Fibroblast of skin of left biceps (primary cell): ENCODE results near the gene PLCB1.

ENCODE experiments used
- DNase-seq, 2 experiments: peaks; one replicate each; pipeline ENCODE4 v3.0.0-alpha.2; 2013; ENCODE audit warnings: low read depth in 2 of 2

PLCB1 gene

DNA sequence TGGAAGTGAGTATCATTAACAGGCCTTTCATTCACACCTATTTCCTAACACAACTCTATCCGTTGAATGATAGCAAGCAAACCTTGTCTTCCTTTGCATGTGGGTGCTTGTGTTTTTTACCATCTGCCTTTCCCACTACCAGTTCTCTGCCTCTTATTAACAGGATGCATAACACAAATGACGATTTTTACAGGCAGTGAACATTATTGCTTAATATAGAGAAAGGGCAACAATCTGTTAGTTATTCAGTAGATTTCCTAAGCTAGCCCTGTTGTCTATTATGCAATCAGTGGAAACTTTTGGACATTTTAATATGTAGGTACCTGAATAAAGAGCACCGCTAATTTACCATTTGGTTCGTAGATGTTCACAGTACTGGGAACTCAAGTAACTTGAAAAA, 588.0 kb downstream of the PLCB1 start:
- DNase-seq: no peak

DNA sequence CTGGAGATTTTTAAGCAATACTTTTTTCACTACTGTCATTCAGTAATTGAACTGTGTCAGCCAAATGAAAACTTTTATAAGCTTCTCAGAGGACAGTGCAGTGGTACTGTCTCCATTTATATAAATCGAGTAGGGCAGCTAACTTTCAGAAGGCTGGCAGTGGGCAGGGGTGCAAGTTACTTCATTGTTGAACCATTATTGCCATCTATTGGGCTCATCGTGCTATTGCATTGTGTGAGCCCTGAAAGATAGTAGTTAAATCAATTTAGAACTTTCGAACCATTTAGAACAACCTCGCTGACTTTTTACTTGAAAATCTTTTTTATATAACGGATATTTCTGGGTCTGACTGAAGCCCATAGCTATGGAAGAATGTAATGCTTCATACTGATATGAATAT, 589.0 kb downstream of the PLCB1 start:
- peak in 1 of 2 experiments; percentile 35 for DNase-seq

DNA sequence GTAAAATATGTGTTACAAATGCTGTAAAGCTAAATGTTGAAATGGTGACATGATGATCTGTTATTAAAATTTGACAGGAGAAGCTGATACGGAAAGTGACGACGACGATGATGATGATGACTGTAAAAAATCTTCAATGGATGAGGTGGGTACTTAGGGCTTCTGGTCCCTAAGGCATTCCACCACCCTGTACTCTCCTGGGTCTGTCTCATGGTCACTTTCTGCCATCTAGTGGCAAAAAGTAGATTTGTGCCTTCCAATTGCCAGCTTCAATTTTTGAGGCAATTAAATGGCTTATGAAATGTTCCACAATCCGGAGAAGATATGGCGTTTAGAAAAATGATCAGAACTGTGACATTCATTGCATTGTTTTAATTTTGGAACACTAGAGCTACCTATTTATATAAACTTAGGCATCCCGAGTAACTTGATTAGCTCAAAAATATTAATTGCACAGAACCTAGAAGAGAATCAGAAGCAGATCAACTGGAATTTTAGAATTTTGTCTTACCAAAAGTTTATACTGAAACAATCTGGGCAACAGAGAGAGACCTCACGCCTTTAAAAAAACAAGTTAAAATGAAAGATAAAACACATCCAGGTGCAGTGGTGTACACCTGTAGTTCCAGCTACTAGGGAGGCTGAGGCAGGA, 590.3 kb downstream of the PLCB1 start:
- peak in 1 of 2 experiments; percentile 33 for DNase-seq

DNA sequence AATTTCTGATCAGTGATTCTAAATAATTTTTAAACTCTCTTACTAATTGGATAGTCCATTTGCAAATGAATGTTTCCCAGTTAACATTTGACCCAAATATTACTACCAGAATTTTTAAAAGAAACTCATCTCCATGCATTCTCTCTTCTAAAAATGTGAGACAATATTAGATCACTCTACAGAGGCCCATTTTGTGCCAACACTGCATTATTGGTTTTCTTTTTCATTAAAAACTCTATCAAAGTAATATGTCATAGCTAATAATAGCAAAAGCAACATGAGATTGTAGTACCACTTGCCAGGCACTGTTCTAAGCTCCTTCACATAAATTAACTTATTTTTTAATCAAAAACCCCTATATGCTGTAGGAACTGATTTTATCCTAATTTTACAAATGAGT, 591.2 kb downstream of the PLCB1 start:
- no peak for DNase-seq

DNA sequence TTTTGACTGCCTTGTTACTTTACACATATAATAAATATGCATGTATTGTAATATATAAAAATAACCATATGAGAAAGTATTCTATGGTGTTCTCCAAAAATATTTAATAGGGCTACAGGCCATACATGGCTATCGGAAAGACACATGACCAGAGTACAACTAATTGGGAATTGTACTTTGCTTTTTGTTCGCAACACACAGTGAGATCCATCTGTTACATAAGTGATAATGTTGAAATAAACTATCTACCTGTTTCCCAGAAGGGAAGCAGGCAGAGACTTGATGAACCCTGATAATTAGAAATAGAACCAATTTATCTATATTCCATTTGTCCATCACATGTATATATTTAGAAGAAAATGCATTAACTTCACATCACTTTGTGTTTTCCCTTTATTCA, 592.8 kb downstream of the PLCB1 start:
- no peak for DNase-seq

DNA sequence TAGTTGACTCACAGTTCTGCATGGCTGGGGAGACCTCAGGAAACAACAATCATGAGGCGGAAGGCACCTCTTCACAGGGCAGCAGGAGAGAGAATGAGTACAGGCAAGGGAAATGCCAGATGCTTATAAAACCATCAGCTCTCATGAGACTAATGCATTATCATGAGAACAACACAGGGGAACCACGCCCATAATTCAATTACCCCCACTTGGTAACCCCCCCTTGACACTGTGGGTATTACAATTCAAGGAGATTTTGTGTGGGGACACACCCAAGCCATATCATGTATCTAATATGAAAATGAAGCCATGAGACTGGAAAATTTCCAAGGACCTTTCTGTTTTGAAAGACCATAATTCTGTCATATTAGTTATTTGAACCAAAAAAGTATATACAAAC, 594.4 kb downstream of the PLCB1 start:
- DNase-seq: no peak

DNA sequence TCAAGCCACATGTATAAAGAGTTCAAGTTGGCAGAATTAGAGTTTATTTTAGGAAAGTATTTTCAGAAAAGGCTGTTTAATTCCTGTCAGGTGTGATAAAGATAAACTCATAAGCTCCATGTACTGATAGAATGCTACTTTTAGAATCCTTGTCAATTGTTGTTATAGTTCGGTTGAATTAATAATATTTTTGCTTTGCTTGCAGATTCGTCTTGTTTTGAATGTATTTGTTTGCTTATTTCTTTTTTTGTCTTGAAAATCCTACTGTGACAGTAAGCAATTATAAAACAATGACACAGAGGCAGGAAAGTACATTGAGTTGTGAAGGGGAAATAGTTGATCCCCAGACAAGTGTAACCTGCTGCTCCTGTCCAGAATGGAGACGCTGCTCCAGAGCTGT, 602.9 kb downstream of the PLCB1 start:
- DNase-seq: no peak

DNA sequence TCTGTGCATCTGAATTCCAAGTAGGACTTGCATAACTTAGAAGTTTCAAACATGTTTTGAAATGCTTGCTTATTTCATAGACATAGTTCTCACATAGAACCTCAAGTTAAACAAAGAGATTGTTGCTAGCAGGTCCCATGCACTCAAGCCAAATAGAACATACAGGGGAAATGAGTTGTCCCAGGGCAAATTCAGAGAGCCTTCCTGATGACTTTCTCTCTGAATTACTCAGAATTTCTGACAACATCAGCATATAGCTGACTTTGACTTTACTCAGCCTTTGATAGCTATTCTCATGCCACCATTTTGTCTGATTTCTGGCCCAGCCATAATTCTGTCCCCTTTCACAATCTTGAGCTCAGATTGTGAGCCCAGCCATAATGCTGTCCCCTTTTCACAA, 603.6 kb downstream of the PLCB1 start:
- DNase-seq: no peak

DNA sequence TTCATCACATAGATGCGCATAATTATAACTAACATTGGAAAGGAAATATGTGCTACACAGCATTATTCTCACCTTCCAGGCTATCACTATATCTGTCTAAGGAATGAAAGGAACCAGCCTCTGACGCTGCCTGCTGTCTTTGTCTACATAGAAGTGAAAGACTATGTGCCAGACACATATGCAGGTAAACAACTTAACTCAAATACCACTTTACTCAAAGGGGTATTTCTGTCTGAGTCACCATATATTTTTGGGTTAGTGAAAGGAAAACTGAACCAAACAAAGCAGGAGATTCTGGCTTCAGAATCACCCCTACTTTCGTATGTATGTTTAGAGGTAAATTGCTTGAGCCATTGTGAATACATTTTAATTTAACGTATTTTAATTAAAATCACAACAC, 608.2 kb downstream of the PLCB1 start:
- DNase-seq: no peak

DNA sequence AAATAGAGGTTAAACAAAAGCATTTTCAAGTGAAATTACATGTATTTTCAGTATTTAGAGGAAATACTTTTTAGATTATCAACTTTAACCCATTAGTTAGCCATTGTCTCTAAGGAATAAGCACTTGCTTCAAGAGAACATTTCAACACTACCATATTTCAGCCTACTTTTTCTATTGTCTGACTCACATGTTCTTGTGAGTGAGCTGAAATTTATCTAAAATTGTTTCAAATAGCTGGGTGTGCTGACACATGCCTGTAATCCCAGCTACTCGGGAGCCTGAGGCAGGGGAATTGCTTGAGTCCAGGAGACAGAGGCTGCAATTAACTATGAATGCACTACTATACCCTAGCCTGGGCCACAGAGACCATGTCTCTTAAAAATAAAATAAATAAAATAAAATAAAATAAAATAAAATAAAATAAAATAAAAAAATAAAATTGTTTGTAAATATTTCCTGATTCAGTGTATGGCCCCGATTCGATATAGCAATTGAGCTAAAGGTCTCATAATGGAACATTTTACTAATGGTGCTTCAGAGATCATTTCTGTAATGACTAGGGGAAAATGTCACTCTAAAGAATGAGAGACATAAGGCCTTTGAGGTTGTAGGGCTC, 612.3 kb downstream of the PLCB1 start:
- peak in 1 of 2 experiments; percentile 40 for DNase-seq

DNA sequence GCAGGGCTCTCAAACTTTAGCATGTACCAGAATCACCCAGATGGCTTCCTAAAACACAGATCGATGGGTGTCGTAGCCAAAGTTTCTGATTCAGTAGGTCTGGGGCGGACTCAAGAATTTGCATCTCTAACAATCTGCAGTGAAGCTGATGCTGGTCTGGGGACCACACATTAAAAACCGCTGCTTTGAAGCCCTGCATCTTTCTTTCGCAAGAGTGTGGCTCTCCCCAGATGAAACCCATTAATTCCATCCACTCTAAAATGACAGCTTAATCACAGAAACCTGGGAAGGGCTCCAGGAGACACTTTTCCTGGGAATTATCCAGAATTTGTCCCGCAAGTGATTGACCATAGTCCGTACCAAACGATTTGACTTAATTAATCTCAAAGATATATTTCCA, 617.0 kb downstream of the PLCB1 start:
- DNase-seq: peak; percentile 64

DNA sequence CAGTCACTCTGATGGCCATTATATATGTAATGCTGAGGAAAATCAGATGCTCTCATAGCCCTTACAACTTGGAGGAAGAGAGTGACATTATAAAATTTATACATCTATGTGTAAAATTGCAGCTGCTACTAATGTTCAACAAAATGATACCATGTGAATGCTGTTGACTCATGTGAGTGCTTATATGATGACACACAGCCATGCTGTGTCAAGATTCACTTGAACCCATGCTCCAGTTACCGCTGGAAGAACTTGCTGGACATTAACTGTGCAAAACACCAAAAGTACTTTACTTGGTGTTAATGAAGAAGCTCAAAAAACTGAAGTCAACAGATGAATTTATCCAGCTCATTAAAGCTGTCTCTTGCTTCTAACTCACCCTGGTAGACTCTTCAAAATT, 617.9 kb downstream of the PLCB1 start:
- DNase-seq: no peak

DNA sequence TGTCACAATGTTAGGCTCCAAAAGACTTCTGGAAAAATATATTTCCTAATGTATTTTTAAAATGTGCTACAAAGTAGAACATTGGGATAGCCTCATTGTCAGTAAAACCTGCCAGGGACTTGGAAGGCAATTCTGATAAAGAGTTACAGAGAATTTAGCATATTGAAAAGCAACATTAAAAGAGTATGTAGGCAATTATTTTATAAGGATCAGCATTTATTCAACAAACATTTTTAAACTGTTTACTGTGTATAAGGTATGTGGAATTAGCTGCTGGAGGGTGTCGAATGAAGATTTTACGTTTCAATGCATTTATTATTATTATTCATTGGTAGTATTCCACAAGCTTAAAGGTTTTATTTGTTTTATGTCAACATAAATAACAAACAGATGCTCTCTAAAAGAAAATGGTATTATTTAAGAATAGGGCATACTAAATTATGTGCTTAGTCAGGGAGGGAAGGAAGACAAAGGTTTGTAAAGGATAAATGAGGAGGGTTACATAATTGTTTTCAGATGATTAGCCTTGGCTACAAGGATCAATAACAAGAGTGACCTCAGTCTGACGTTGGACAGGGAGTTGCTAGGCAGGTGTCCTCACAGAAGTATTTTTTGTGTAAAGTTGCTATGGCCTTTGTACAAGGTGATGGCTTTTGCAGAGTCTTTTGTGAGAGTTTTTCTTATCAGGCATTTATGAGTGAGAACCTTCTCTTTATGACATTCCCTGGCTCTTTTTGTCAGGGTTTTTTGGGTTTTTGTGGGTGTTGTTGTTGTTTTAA, 623.5 kb downstream of the PLCB1 start:
- DNase-seq: no peak

DNA sequence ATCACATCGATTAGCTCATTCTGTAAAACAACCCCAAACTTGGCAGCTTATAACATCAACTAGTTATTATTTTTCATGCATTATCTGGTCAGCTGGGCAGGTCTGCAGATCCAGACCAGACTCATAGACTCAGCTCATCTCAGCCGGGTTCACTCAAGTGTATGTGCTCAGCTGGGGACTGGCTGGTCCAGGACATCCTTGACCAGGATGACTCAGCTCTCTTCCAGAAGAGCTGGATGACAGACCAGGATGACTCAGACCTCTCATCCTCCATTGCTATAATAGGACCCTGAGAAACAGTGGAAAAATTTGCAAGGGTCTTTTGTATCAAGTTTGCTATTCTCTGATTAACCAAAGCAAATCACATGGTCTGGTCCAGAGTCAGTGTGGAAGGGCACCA, 624.3 kb downstream of the PLCB1 start:
- DNase-seq: peak in 1 of 2 experiments; percentile 33

DNA sequence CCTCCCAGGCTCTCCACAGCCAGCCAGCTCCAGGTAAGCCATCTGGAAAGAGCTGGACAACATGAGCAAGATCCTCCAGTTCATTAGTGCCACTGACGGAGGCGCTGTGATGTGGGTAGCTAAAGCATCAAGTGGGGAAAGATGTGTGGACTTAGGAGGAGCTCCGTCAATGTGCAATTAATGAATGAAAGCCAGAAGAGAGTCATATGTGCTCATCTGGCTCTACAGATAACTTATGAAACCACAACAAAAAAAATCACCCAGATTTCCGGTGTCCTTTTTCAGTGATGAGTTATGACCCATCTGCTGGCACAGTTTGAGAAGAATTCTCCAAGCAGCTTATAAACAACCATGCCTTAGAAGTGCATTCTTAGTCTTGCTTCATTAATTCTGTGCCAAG, 625.1 kb downstream of the PLCB1 start:
- DNase-seq: peak; percentile 72 to 78

DNA sequence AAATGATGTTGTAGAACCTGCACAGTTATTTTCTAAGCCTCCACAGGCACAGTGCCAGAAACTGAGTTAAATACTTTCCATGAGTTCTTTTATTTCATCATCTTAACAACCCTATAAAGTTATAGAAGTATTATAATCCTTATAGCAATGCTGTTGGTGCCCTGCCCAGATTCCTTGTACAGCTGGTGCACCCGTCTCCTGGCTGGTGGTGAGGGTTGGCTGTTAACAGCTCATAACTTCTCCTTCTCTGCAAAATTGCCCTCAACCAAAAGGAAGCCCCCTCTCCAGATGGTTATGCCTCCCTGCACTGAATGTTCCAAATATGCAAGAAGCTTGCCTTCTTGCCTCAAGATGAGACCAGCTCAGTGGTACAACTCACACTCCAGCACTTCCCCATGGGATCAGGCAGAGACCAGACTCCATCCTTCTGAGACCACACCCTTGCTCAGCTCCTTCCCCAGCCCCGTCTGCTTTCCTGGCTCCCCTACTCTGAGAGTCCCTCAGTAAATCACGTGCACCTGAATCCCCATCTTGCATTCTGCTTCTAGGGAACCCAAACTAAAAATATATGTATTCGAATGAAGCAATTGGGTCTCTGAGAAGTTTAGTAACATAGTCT, 632.4 kb downstream of the PLCB1 start:
- DNase-seq: peak in 1 of 2 experiments; percentile 46

DNA sequence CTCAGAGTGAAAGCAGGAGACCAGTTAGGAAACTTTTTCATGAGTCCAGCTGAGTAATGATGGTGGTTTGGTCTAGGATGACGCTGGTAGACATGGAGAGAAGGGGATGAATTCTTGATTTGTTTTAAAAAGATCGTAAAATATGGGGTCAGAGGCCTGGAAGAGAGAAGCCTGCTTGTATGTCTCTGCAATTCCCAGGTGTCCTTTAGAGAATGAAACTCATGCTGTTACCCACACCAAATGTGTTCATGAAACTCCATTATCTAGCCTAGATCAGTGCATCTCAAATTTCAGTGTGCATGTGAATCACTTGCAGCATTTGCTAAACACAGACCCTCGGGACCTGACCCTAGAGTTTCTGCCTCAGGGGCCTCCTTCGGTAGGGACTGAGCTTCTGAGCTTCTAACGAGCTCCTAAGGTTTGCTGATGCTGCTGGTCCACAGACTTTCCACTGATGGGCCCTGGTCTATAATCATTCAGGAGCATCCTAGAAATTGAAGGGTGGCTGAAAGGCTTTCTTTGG, 634.9 kb downstream of the PLCB1 start:
- no peak for DNase-seq

DNA sequence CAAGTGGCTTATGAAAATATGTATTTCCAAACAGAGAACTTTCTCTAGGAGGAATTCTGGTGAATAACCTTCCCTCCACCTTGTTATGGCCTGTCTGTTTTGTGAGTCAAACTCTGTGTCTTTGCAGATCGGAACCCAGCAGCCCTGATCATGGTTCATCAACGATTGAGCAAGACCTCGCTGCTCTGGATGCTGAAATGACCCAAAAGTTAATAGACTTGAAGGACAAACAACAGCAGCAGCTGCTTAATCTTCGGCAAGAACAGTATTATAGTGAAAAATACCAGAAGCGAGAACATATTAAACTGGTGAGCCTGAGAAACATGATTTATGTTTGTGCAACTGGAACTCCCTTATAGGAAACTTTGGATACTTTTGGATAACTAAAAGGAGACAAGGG, 642.3 kb downstream of the PLCB1 start:
- no peak for DNase-seq

DNA sequence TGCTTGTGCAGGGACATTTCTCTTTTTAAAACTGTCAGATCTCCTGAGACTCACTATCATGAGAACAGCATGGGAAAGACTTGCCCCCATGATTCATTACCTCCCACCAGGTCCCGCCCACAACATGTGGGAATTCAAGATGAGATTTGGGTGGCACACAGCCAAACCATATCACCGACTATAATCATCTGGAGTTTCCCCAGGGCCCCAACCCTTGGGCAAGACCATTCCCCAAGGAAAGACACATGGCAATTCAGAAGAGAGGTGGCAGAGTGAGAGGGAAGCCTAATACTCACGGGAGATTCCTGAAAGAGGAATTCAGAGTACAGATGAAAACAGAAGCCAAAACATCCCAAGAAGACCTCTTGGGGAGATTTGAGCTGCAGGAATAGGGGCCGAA, 645.8 kb downstream of the PLCB1 start:
- no peak for DNase-seq

DNA sequence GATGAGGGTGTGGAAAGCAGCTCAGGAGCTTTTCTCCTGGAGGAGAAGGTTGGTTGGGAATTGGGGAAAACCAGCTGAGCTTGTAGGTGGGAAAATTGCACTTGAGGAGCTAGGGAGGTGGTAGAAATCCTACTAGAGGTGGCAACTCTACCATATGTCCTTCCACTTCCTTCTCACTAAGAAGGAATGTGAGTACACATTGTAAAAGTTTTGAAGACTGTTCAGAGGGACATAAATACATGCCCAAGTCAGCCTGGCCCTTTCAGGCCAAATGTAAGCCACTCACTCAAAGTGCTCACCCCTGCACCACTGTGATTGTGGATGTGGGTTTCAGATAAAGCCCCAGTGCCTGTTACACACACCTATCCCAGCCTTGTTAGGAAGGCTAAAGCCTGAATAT, 646.3 kb downstream of the PLCB1 start:
- DNase-seq: no peak

DNA sequence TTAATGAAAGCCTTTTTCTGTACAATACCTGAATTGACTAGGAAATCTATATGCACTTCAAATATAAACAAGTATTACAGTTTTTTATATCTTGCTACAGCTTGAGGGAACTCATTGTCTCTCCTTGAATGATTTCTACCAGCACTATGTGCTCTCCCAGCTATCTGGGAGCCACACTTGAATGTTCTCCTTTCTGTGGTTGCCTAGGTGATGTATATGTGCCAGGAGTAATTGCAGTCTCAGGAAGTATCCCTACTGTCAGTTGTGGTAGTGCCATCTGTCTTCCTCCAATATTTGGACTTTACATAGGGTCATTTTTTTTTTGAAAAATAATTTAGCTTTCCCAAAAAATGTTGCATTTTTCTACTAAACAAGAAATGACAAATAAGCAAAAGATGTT, 648.8 kb downstream of the PLCB1 start:
- DNase-seq: no peak

DNA sequence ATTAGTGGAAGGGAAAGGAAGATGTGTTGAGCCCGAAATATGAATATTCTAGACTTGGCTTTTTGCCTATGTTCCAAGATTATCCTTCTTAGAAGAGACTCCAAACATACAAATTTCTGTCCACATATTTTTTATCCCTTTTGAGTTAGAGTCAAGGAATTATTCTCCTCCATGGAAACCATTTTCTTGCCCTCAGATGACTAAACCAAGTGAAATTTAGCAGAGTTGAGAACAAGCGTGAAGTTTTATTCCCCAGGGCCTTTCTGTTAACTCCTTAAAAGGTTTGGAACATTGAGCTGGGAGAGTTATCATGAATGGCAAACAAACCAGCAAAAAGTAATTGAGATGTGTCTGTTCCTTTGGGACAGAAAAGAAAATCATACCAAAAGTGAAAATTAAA, 650.7 kb downstream of the PLCB1 start:
- DNase-seq: peak; percentile 80 to 87
